ENCODE results near the gene XIRP1. TPM values are rescaled to one million over a fixed set of nuclear protein-coding genes. Genes with fewer than 3 reads are reported as not detected.

Gene XIRP1
- total RNA-seq, 3 donors from 2014 or later: 0.44 TPM; not detected in 2

- intact Hi-C loops (cut with DNase I; ENCODE audit: low total_unique reads): no loop called here
- Histone ChIP-seq H3K4me3 (no peak overlapping the region), H3K27ac (peak overlapping the region; percentile 59 to 94), H3K36me3 (peaks cover 4% of the 10 kb centered on the region), H3K27me3 (no peaks in the 10 kb centered on the region), H3K4me1 (peaks cover 7 to 47% of the 10 kb centered on the region in 2 donors), H3K9me3 (no peaks in the 10 kb centered on the region)
- no peak for TF ChIP-seq CTCF (IDR thresholded peaks at IDR 0.05)
- no peak for TF ChIP-seq POLR2AphosphoS5 (IDR thresholded peaks at IDR 0.05)
- no peak for TF ChIP-seq POLR2A (IDR thresholded peaks at IDR 0.05)
- no peak for DNase-seq (ENCODE audit: low spot score in 2 of 2)
These were observed 54.2 kb downstream of the XIRP1 start for GRCh38 chr3:39137991-39138803.

- Histone ChIP-seq H3K27me3 (no peaks in the 10 kb centered on the region), H3K27ac (no peak overlapping the region), H3K4me3 (no peak overlapping the region), H3K4me1 (peaks cover 4 to 40% of the 10 kb centered on the region in 2 donors), H3K9me3 (no peaks in the 10 kb centered on the region), H3K36me3 (no peaks in the 10 kb centered on the region)
- intact Hi-C loops (cut with DNase I; ENCODE audit: low total_unique reads): no loop called here
- TF ChIP-seq CTCF (IDR thresholded peaks at IDR 0.05) (no peak), POLR2A (IDR thresholded peaks at IDR 0.05) (no peak), POLR2AphosphoS5 (IDR thresholded peaks at IDR 0.05) (no peak)
- no peak for DNase-seq (ENCODE audit: low spot score in 2 of 2)
These were observed 54.9 kb downstream of the XIRP1 start for GRCh38 chr3:39137435-39137936.

- Histone ChIP-seq H3K36me3 (no peaks in the 10 kb centered on the region), H3K9me3 (no peaks in the 10 kb centered on the region), H3K27me3 (no peaks in the 10 kb centered on the region), H3K4me1 (peaks cover 0 to 33% of the 10 kb centered on the region in 2 donors), H3K27ac (no peak overlapping the region), H3K4me3 (no peak overlapping the region)
- intact Hi-C loops (cut with DNase I; ENCODE audit: low total_unique reads): no loop called here
- TF ChIP-seq POLR2AphosphoS5 (IDR thresholded peaks at IDR 0.05) (no peak), CTCF (IDR thresholded peaks at IDR 0.05) (no peak), POLR2A (IDR thresholded peaks at IDR 0.05) (no peak)
- no peak for DNase-seq (ENCODE audit: low spot score in 2 of 2)
These were observed 55.6 kb downstream of the XIRP1 start for GRCh38 chr3:39136533-39137434.

- intact Hi-C loops (cut with DNase I; ENCODE audit: low total_unique reads): no loop called here
- no peak overlapping the region for H3K4me3 ChIP-seq
- no peaks in the 10 kb centered on the region for H3K9me3 ChIP-seq
- peaks cover 0 to 20% of the 10 kb centered on the region in 2 donors for H3K4me1 ChIP-seq
- H3K36me3 ChIP-seq: no peaks in the 10 kb centered on the region
- TF ChIP-seq POLR2A (IDR thresholded peaks at IDR 0.05) (no peak), CTCF (IDR thresholded peaks at IDR 0.05) (no peak), POLR2AphosphoS5 (IDR thresholded peaks at IDR 0.05) (no peak)
- peak overlapping the region; percentile 81 for H3K27ac ChIP-seq
- no peak for DNase-seq (ENCODE audit: low spot score in 2 of 2)
- H3K27me3 ChIP-seq: no peaks in the 10 kb centered on the region
These were observed 57.1 kb downstream of the XIRP1 start for GRCh38 chr3:39135170-39135805.
